ENCODE data around the gene ARPIN.
A peak's percentile ranks its signal among the peaks of the same experiment; 100 is the strongest.
"Not testable (repeated sequence)": the region's sequence is repeated elsewhere in the genome, so short reads cannot be mapped to it uniquely, and the experiment has no call there.

ARPIN gene

DNA sequence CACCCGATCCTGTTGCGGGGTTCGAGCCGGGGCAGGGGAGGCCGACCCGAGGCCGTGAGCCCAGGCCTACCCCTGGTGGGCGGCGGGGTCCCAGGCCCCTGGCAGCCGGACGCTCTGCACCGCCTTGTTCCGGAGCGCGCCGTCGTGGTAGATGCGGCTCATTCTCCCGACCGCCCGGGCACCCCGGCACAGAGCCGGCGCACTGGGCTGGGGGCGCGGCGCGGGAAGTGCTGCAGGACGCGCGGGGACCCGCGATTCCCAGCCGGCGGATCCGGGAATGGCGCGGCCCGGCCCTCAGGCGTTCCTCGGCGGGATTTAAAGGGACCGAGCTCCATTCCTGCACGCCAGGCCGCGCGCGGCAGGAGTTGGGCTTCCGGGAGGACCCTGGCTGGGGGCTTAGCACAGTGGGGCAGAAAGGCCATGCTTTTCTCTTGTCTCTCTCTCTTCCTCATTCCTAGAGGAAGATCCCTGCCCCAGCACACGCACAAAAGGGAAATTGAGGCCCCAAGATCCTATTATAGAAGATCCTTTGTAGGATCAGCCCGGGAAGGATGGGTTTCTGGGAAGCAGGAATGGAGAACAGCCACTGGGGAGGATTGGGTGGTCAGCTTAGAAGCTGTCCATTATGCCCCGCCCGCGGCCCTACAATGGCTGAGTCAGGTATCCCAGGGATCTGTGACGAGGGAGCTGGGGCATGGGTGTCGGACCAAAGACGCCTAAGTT, at the start of gene ARPIN:
Gene ARPIN, minus strand, starts transcription at position 279 of the 723 bp plus-strand sequence. Its CDS starts 117 bp downstream, at position 162.
- peak; percentile 82 for DNase-seq (ENCODE audit: low spot score)

- DNase-seq (ENCODE audit: low spot score) = no peak
Observed at GRCh38 chr15:89958107-89958805, 45.5 kb upstream of the ARPIN start.

DNA sequence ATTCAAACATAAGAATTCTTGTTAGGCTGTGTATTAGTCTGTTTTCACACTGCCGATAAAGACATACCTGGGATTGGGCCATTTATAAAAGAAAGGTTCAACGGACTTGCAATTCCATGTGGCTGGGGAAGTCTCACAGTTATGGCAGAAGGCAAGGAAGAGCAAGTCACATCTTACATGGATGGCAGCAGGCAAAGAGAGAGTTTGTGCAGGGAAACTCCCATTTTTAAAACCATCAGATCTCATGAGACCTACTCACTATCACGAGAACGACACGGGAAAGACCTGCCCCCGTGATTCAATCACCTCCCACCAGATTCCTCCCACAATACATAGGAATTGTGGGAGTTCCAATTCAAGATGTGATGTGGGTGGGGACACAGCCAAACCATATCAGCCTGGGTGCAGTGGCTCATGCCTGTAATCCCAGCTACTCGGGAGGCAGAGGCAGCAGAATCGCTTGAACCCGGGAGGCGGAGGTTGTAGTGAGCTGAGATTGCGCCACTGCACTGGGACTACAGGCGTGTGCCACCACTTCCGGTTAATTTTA, 42.8 kb upstream of the ARPIN start:
- not testable (repeated sequence) for DNase-seq (ENCODE audit: low spot score)

- DNase-seq (ENCODE audit: low spot score) = no peak
Observed at GRCh38 chr15:89954541-89954940, 41.8 kb upstream of the ARPIN start.

GRCh38 chr15:89948796-89949195, 36.0 kb upstream of the ARPIN start:
- DNase-seq (ENCODE audit: low spot score) = no peak

GRCh38 chr15:89947385-89947784, 34.6 kb upstream of the ARPIN start:
- no peak for DNase-seq (ENCODE audit: low spot score)

GRCh38 chr15:89946681-89947299, 34.0 kb upstream of the ARPIN start:
- no peak for DNase-seq (ENCODE audit: low spot score)

- not testable (repeated sequence) for DNase-seq (ENCODE audit: low spot score)
Observed at GRCh38 chr15:89943721-89944120, 31.0 kb upstream of the ARPIN start.

GRCh38 chr15:89939910-89940309, 27.2 kb upstream of the ARPIN start:
- no peak for DNase-seq (ENCODE audit: low spot score)

DNA sequence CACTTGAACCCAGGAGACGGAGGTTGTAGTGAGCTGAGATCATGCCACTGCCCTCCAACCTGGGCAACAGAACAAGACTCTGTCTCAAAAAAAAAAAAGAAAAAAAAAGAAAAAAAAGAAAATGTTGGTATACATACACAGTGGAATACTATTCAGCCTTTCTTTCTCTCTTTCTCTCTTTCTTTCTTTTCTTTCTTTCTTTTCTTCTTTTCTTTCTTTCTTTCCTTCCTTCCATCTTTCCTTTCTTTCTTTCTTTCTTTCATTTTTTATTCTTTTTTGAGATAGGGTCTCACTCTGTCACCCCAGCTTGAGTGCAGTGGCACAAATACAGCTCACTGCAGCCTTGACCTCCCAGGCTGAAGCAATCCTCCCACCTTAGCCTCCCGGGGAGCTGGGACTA, 26.6 kb upstream of the ARPIN start:
- not testable (repeated sequence) for DNase-seq (ENCODE audit: low spot score)

- DNase-seq (ENCODE audit: low spot score) = no peak
Observed at GRCh38 chr15:89937365-89938350, 24.9 kb upstream of the ARPIN start.

DNA sequence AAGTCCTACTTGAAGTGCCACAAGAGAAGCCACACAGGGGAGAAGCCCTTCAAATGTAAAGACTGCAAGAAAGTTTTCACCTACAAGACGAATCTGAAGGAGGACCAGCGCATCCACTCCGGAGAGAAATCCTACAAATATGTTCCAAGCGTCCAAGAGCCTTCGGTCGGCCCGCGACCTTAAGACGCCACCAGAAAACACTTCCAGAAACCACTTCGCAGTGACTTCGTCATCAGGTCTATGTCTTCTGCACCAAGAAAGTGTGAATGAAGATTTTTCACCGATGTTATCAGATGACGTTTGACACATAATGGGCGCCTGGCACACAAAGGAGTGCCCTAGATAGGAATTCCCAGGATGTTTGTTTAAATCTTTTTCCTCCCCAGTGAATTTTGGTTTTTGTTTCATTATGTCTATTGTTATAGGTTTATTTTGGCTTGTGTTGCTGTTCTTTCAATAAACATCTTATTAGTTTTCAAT, 24.1 kb upstream of the ARPIN start:
- DNase-seq (ENCODE audit: low spot score) = no peak

DNA sequence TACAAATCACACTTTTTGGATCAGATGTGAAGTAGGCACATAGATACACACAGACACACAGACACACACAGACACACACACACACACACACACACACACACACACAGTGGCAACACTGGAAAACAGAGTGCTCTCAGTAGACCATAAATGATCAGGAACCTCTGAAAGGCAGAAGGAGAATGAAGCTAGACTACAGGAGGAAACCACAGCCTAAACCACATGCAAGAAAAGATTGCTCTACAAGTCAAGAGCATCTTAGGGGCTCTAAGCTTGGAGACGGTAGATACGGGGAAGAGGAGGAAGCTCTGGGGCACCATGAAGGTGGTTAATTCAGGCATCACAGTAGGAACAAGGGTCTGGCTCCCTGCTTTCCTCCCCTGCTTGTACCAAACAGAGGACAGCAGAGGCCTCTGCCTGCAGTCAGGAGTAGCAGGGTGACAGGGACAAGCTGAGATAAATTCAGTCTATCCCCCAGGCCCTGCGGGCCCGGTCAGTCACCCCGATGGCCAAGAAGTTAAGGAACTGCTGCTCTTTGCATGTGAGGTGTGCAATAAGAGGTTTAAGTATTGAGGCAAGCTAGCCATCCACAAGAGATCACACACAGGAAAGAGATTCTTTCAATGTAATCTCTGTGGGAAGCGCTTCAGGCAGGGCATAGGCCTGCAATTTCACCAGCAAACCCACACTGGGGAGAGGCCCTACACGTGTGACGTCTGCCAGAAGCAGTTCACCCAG, 23.5 kb upstream of the ARPIN start:
- no peak for DNase-seq (ENCODE audit: low spot score)

DNA sequence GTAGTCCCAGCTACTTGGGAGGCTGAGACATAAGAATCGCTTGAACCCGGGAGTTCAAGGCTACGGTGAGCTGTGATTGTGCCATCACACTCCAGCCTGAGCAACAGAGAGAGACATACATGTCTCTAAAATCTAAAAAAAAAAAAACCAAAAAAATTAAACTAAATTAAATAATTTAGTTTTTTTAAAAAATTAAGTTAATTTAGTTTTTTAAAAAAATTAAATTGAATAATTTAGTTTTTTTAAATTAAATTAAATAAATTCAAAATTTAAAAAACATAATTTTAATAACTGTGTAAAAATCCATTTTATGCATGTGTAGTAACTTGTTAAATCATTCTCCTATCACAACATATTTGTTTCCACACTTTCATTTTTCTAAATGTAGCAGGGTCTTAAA, 20.1 kb upstream of the ARPIN start:
- DNase-seq (ENCODE audit: low spot score) = no peak

GRCh38 chr15:89928421-89928820, 15.7 kb upstream of the ARPIN start:
- DNase-seq (ENCODE audit: low spot score) = no peak

DNA sequence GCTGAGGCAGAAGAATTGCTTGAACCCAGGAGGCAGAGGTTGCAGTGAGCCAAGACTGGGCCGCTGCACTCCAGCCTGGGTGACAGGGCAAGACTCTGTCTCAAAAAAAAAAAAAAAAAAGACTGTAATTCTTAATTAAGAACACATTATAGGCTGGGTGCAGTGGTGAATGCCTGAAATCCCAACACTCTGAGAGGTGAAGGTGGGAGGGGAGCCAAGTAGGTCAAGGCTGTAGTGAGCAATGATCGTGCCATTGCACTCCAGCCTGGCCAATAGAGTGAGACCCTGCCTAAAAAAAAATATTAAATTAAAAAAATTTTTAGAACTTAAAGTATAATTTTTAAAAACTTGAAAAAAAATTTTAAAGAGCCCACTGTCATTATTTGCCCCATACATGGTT, 13.4 kb upstream of the ARPIN start:
- DNase-seq (ENCODE audit: low spot score) = no peak

GRCh38 chr15:89917442-89918101, 4.8 kb upstream of the ARPIN start:
- no peak for DNase-seq (ENCODE audit: low spot score)

GRCh38 chr15:89916660-89917059, 3.9 kb upstream of the ARPIN start:
- no peak for DNase-seq (ENCODE audit: low spot score)

GRCh38 chr15:89912145-89912673, 543 bp downstream of the ARPIN start:
- peak; percentile 77 for DNase-seq (ENCODE audit: low spot score)

Data from ecto neural progenitor cell (in vitro differentiated cells).